ENCODE measurements around the gene FBF1.

DNA sequence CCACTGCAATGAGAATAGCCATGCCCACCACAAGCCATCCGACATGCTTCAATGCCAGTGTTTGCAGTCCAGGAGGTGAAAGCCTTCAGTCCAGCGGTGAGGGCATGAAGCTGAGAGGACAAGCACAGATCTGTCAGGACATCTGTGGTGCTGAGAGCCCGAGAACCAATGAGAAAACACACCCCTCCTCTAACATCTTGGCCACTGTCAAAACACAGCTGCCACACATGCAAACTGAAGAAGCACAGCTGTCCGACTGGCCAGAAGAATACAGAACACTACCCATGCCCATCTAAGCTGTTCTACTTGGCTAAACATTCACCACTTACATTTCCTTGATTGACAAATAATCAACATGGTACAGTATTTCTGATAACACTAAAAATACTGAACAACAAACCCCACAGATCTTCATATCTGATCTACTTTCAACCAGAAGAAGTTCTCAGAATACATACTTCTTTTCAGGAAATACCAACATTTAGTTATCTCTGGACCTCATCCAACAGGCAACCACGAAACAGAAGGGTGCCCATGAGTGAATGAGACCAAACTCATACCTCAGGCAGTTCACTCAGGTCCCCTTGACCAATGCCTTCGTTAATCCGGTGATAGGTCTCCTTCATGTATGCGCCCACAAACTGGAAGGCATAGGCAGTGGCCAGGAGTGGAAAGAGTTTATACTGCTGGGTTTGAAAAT, 10.2 kb upstream of the FBF1 start:
- TF ChIP-seq, protein P1, sequence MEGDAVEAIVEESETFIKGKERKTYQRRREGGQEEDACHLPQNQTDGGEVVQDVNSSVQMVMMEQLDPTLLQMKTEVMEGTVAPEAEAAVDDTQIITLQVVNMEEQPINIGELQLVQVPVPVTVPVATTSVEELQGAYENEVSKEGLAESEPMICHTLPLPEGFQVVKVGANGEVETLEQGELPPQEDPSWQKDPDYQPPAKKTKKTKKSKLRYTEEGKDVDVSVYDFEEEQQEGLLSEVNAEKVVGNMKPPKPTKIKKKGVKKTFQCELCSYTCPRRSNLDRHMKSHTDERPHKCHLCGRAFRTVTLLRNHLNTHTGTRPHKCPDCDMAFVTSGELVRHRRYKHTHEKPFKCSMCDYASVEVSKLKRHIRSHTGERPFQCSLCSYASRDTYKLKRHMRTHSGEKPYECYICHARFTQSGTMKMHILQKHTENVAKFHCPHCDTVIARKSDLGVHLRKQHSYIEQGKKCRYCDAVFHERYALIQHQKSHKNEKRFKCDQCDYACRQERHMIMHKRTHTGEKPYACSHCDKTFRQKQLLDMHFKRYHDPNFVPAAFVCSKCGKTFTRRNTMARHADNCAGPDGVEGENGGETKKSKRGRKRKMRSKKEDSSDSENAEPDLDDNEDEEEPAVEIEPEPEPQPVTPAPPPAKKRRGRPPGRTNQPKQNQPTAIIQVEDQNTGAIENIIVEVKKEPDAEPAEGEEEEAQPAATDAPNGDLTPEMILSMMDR (IDR thresholded peaks at IDR 0.05) = no peak
- no peak for TF ChIP-seq POLR2A (IDR thresholded peaks at IDR 0.05)

Data from thyroid gland (tissue), 4 donors.